ENCODE measurements around the gene PAMR1.

DNA sequence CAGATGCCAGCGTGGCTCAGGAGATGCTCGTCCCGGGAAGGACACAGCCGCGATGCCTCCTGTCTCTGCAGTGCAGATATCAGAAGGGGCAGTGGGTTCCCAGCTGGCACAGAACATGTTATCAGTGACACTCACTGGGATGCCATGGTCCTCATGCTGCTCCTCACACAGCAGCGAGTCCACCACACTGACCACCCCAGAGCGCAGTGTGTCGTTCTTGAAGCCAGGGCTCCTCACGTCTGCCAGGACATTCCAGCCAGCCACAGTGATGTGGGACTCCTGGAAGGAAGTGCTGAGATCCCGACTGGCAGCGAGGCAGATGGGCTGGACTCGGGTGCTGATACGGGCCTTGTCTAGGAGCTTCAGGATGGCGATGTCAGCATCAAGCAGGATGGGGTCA, 93.0 kb downstream of the PAMR1 start:
- TF ChIP-seq POLR2AphosphoS5 (IDR thresholded peaks at IDR 0.05) (no peak), EP300 (IDR thresholded peaks at IDR 0.05; ENCODE audit: low read depth) (no peak), POLR2A (IDR thresholded peaks at IDR 0.05) (no peak)
- TF ChIP-seq, protein P1, sequence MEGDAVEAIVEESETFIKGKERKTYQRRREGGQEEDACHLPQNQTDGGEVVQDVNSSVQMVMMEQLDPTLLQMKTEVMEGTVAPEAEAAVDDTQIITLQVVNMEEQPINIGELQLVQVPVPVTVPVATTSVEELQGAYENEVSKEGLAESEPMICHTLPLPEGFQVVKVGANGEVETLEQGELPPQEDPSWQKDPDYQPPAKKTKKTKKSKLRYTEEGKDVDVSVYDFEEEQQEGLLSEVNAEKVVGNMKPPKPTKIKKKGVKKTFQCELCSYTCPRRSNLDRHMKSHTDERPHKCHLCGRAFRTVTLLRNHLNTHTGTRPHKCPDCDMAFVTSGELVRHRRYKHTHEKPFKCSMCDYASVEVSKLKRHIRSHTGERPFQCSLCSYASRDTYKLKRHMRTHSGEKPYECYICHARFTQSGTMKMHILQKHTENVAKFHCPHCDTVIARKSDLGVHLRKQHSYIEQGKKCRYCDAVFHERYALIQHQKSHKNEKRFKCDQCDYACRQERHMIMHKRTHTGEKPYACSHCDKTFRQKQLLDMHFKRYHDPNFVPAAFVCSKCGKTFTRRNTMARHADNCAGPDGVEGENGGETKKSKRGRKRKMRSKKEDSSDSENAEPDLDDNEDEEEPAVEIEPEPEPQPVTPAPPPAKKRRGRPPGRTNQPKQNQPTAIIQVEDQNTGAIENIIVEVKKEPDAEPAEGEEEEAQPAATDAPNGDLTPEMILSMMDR (IDR thresholded peaks at IDR 0.05) = no peak
